ENCODE results near the gene SERPINB7.

Gene SERPINB7

GRCh38 chr18:63828120-63828519, 52.9 kb downstream of the SERPINB7 start:
- Histone ChIP-seq H4K20me1 (ENCODE audit: insufficient read depth) (no peaks in the 10 kb centered on the region), H3K9ac (no peak overlapping the region), H3K4me3 (IDR thresholded peaks at IDR 0.05; ENCODE audit: insufficient read depth, low read depth, low read length) (no peak overlapping the region), H3K27me3 (ENCODE audit: insufficient read depth, low read depth) (no peaks in the 10 kb centered on the region), H3K36me3 (ENCODE audit: insufficient read depth) (no peaks in the 10 kb centered on the region), H3K27ac (no peak overlapping the region), H3K4me2 (no peak overlapping the region), H2AFZ (ENCODE audit: low read depth) (no peak overlapping the region), H3K4me1 (ENCODE audit: low read depth, poor library complexity, severe bottlenecking) (peaks cover 10% of the 10 kb centered on the region), H3K79me2 (ENCODE audit: insufficient read depth, low read depth) (no peaks in the 10 kb centered on the region)
- no peak for TF ChIP-seq CTCF (conservative IDR thresholded peaks at IDR 0.05; ENCODE audit: low read depth, low read length)

GRCh38 chr18:63828656-63829055, 53.4 kb downstream of the SERPINB7 start:
- H3K27me3 ChIP-seq (ENCODE audit: insufficient read depth, low read depth), result no peaks in the 10 kb centered on the region

GRCh38 chr18:63829886-63830285, 54.7 kb downstream of the SERPINB7 start:
- Histone ChIP-seq H4K20me1 (ENCODE audit: insufficient read depth) (no peaks in the 10 kb centered on the region), H3K4me2 (no peak overlapping the region), H2AFZ (ENCODE audit: low read depth) (no peak overlapping the region), H3K4me3 (IDR thresholded peaks at IDR 0.05; ENCODE audit: insufficient read depth, low read depth, low read length) (no peak overlapping the region), H3K79me2 (ENCODE audit: insufficient read depth, low read depth) (no peaks in the 10 kb centered on the region), H3K27ac (no peak overlapping the region), H3K4me1 (ENCODE audit: low read depth, poor library complexity, severe bottlenecking) (peaks cover 10% of the 10 kb centered on the region), H3K36me3 (ENCODE audit: insufficient read depth) (no peaks in the 10 kb centered on the region), H3K9ac (no peak overlapping the region), H3K27me3 (ENCODE audit: insufficient read depth, low read depth) (no peaks in the 10 kb centered on the region)
- no peak for TF ChIP-seq CTCF (conservative IDR thresholded peaks at IDR 0.05; ENCODE audit: low read depth, low read length)

More at GRCh38 chr18:63828656-63829055, 53.4 kb downstream of the SERPINB7 start:
- H3K36me3 ChIP-seq (ENCODE audit: insufficient read depth), result no peaks in the 10 kb centered on the region
- H3K9ac ChIP-seq, result no peak overlapping the region
- H4K20me1 ChIP-seq (ENCODE audit: insufficient read depth), result no peaks in the 10 kb centered on the region
- H3K79me2 ChIP-seq (ENCODE audit: insufficient read depth, low read depth), result no peaks in the 10 kb centered on the region
- H3K4me3 ChIP-seq (IDR thresholded peaks at IDR 0.05; ENCODE audit: insufficient read depth, low read depth, low read length), result no peak overlapping the region
- TF ChIP-seq CTCF (conservative IDR thresholded peaks at IDR 0.05; ENCODE audit: low read depth, low read length), result no peak
- H3K4me2 ChIP-seq, result no peak overlapping the region
- H3K4me1 ChIP-seq (ENCODE audit: low read depth, poor library complexity, severe bottlenecking), result peaks cover 10% of the 10 kb centered on the region
- no peak overlapping the region for H2AFZ ChIP-seq (ENCODE audit: low read depth)
- no peak overlapping the region for H3K27ac ChIP-seq

GRCh38 chr18:63831080-63831788, 56.0 kb downstream of the SERPINB7 start:
- H3K27me3 ChIP-seq (ENCODE audit: insufficient read depth, low read depth), result no peaks in the 10 kb centered on the region
- no peak overlapping the region for H2AFZ ChIP-seq (ENCODE audit: low read depth)
- no peak for TF ChIP-seq CTCF (conservative IDR thresholded peaks at IDR 0.05; ENCODE audit: low read depth, low read length)
- peaks cover 10% of the 10 kb centered on the region for H3K4me1 ChIP-seq (ENCODE audit: low read depth, poor library complexity, severe bottlenecking)
- no peaks in the 10 kb centered on the region for H3K79me2 ChIP-seq (ENCODE audit: insufficient read depth, low read depth)
- no peaks in the 10 kb centered on the region for H3K36me3 ChIP-seq (ENCODE audit: insufficient read depth)
- no peak overlapping the region for H3K27ac ChIP-seq
- no peak overlapping the region for H3K4me3 ChIP-seq (IDR thresholded peaks at IDR 0.05; ENCODE audit: insufficient read depth, low read depth, low read length)
- H3K4me2 ChIP-seq, result no peak overlapping the region
- no peak overlapping the region for H3K9ac ChIP-seq
- H4K20me1 ChIP-seq (ENCODE audit: insufficient read depth), result no peaks in the 10 kb centered on the region

All from KMS-11 (cell line).